ENCODE data around the gene DRGX.

Gene DRGX

DNA sequence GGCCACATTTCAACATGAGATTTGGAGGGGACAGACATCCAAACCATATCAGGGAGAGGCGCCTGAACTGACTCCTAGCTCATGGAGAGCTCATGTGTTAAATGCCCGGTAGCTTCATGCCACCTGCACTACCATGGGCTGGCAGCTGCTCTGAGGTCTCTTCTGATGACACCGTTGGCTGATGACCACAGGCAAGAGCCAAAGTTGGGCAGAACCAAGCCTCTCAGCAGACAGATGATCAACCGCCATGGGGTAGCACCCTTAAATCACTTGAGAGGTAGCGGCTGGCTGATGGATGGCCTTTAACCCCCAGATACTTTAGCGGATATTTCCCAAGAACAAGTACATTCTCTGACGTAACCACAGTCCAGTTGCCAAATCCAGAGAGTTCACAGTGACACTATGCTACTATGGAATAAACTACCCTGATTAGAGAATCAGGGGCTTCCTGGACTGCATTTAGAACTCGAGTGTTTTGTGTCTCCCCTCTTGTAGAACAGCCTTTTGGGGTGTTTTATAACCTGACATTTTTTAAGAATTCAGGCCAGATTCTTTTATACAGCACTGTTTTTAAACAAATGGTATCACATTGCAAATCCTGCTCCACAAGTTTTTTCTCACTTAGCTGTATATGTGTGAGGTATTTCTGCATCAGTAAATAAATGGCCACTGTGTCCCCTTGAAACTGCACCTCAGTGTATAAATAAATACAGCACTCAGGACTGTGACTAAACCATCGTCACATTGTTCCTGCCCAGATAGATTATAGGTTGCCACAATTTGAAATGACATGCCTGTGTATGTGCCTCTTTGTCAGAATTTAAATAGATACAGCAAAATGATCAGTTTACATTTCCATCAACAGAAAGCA lies 30.8 kb upstream of the DRGX start:
- H2BK5ac ChIP-seq (ENCODE audit: low read depth, low read length, poor library complexity) = no peak overlapping the region
- H3K4ac ChIP-seq (ENCODE audit: low read depth, low read length) = no peak overlapping the region
- H4K8ac ChIP-seq (ENCODE audit: low read depth, low read length) = no peak overlapping the region
- H3K14ac ChIP-seq (ENCODE audit: low read length) = no peak overlapping the region
- no peak overlapping the region for H4K91ac ChIP-seq (ENCODE audit: low read depth, low read length)
- no peak overlapping the region for H2AFZ ChIP-seq (ENCODE audit: insufficient read depth, low read length, poor library complexity)
- DNase-seq = peak in 1 of 2 donors; percentile 18
- no peak overlapping the region for H3K23ac ChIP-seq (ENCODE audit: low read length)
- no peak overlapping the region for H3K27ac ChIP-seq (ENCODE audit: low read depth, low read length)
- no peak overlapping the region for H2BK120ac ChIP-seq (ENCODE audit: insufficient read depth, low read length, poor library complexity)
- no peaks in the 10 kb centered on the region for H3K79me2 ChIP-seq (ENCODE audit: control insufficient read depth, insufficient read depth, low read length, poor library complexity)
- no peak overlapping the region for H3K18ac ChIP-seq (ENCODE audit: low read length)
- H3K36me3 ChIP-seq (ENCODE audit: control insufficient read depth in 1 of 2, insufficient read depth in 2 of 2, low read length in 2 of 2) = peaks cover 0 to 1% of the 10 kb centered on the region in 2 experiments
- H2BK12ac ChIP-seq (ENCODE audit: low read length) = no peak overlapping the region
- H3K4me1 ChIP-seq (ENCODE audit: control insufficient read depth in 1 of 2, insufficient read depth in 2 of 2, low read length in 2 of 2) = no peaks in the 10 kb centered on the region
- H4K12ac ChIP-seq (ENCODE audit: low read depth, low read length) = no peak overlapping the region
- no peak overlapping the region for H3K4me3 ChIP-seq (ENCODE audit: low read depth, low read length)
- no peak overlapping the region for H3K4me2 ChIP-seq (ENCODE audit: low read length)
- no peak overlapping the region for H2AK5ac ChIP-seq (ENCODE audit: low read length)
- H3K9ac ChIP-seq (ENCODE audit: low read length) = no peak overlapping the region
- no CpG with 5 or more reads among the region's 9 CpGs for WGBS (ENCODE audit: extremely low coverage, insufficient coverage, insufficient read length)
- H3K9me3 ChIP-seq (ENCODE audit: insufficient read depth, low read depth, low read length) = peaks cover 15% of the 10 kb centered on the region
- no peaks in the 10 kb centered on the region for H3K79me1 ChIP-seq (ENCODE audit: low read length)
- H3K27me3 ChIP-seq (ENCODE audit: insufficient read depth, low read length) = no peaks in the 10 kb centered on the region

DNA sequence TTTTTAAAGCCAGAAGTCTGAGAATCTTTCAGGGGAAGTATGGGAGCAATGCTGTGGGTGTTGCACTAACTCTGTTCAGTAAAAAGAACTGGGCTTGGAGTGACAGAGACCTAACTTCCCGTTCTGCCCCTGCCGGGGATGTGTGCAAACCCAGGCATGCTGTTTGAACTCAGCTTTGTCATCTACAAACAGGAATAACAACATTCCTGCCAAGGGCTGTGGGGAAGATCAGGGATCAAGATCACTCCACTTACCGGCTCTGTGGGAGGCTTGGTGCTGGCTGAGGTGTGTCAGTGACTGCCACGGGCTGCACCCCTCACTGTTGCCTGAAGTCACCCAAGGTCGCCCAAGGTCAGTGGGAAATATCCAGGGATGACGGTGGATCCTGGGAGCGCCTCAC lies 23.1 kb upstream of the DRGX start:
- Histone ChIP-seq H3K4ac (ENCODE audit: low read depth, low read length) (no peak overlapping the region), H3K27ac (ENCODE audit: low read depth, low read length) (peak overlapping the region; percentile 96), H4K91ac (ENCODE audit: low read depth, low read length) (no peak overlapping the region), H3K9ac (ENCODE audit: low read length) (no peak overlapping the region), H3K27me3 (ENCODE audit: insufficient read depth, low read length) (no peaks in the 10 kb centered on the region), H3K4me3 (ENCODE audit: low read depth, low read length) (no peak overlapping the region), H3K14ac (ENCODE audit: low read length) (no peak overlapping the region), H3K18ac (ENCODE audit: low read length) (no peak overlapping the region), H3K79me1 (ENCODE audit: low read length) (peaks cover 18% of the 10 kb centered on the region), H4K12ac (ENCODE audit: low read depth, low read length) (no peak overlapping the region), H3K23ac (ENCODE audit: low read length) (no peak overlapping the region), H2AK5ac (ENCODE audit: low read length) (no peak overlapping the region), H3K79me2 (ENCODE audit: control insufficient read depth, insufficient read depth, low read length, poor library complexity) (peaks cover 2% of the 10 kb centered on the region), H4K8ac (ENCODE audit: low read depth, low read length) (no peak overlapping the region), H2AFZ (ENCODE audit: insufficient read depth, low read length, poor library complexity) (no peak overlapping the region), H3K36me3 (ENCODE audit: control insufficient read depth in 1 of 2, insufficient read depth in 2 of 2, low read length in 2 of 2) (no peaks in the 10 kb centered on the region), H3K9me3 (ENCODE audit: insufficient read depth, low read depth, low read length) (no peaks in the 10 kb centered on the region), H2BK5ac (ENCODE audit: low read depth, low read length, poor library complexity) (peak overlapping the region; percentile 16), H2BK12ac (ENCODE audit: low read length) (peak overlapping the region; percentile 71), H3K4me2 (ENCODE audit: low read length) (peak overlapping the region; percentile 71), H3K4me1 (ENCODE audit: control insufficient read depth in 1 of 2, insufficient read depth in 2 of 2, low read length in 2 of 2) (peaks cover 17 to 24% of the 10 kb centered on the region in 2 experiments), H2BK120ac (ENCODE audit: insufficient read depth, low read length, poor library complexity) (peak overlapping the region; percentile 41)
- peak; percentile 92 to 97 for DNase-seq
- WGBS (ENCODE audit: extremely low coverage, insufficient coverage, insufficient read length) = no CpG with 5 or more reads among the region's 7 CpGs

DNA sequence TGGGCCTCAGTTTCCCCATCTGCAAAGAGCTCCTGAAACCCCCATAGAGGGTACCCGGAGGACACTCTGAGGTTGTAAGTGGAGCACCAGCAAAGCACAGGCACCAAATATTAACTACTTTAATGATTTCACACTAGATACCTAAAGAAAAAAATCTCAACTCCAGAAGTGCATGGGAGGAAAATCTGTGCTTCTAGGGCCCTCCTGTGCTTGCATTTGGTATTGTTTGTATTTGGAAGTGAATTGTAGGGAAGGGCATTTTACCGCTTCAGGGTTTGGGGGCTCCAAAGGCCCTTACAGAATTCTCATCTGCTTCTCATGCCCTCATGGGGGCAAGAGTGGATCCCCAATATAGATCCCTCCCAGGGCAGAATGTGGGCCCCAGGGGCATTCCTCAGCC lies 22.4 kb upstream of the DRGX start:
- H4K8ac ChIP-seq (ENCODE audit: low read depth, low read length) = peak overlapping the region; percentile 71
- no CpG with 5 or more reads among the region's 2 CpGs for WGBS (ENCODE audit: extremely low coverage, insufficient coverage, insufficient read length)

DNA sequence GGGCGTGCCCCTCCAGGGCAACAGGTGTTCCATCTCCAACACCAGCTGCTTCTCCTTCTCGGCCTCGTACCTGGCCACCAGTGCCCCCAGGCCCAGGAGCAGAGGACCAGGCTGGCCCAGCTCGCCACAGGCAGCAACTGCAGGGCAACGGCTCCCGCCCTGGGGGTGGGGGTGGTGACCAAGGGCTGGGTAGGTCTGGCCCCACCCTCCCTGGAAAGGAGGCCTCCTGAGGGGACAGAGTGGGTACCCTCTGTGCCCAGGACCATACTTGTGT lies 22.1 kb upstream of the DRGX start:
- no peak overlapping the region for H4K8ac ChIP-seq (ENCODE audit: low read depth, low read length)
- no peak overlapping the region for H2AFZ ChIP-seq (ENCODE audit: insufficient read depth, low read length, poor library complexity)
- H2BK5ac ChIP-seq (ENCODE audit: low read depth, low read length, poor library complexity) = peak overlapping the region; percentile 28
- peak overlapping the region; percentile 65 for H3K18ac ChIP-seq (ENCODE audit: low read length)
- no peak overlapping the region for H4K12ac ChIP-seq (ENCODE audit: low read depth, low read length)
- H3K14ac ChIP-seq (ENCODE audit: low read length) = peak overlapping the region; percentile 56
- peak overlapping the region; percentile 91 for H2BK120ac ChIP-seq (ENCODE audit: insufficient read depth, low read length, poor library complexity)
- peak overlapping the region; percentile 31 for H4K91ac ChIP-seq (ENCODE audit: low read depth, low read length)
- H3K27ac ChIP-seq (ENCODE audit: low read depth, low read length) = no peak overlapping the region
- no peak overlapping the region for H3K23ac ChIP-seq (ENCODE audit: low read length)
- no peak overlapping the region for H3K4me3 ChIP-seq (ENCODE audit: low read depth, low read length)
- H3K27me3 ChIP-seq (ENCODE audit: insufficient read depth, low read length) = no peaks in the 10 kb centered on the region
- H3K79me2 ChIP-seq (ENCODE audit: control insufficient read depth, insufficient read depth, low read length, poor library complexity) = peaks cover 2% of the 10 kb centered on the region
- no peak for DNase-seq
- H3K4ac ChIP-seq (ENCODE audit: low read depth, low read length) = peak overlapping the region; percentile 35
- no peaks in the 10 kb centered on the region for H3K9me3 ChIP-seq (ENCODE audit: insufficient read depth, low read depth, low read length)
- peak overlapping the region; percentile 97 for H2BK12ac ChIP-seq (ENCODE audit: low read length)
- no peak overlapping the region for H3K9ac ChIP-seq (ENCODE audit: low read length)
- WGBS (ENCODE audit: extremely low coverage, insufficient coverage, insufficient read length) = no CpG with 5 or more reads among the region's 6 CpGs
- peaks cover 17 to 24% of the 10 kb centered on the region in 2 experiments for H3K4me1 ChIP-seq (ENCODE audit: control insufficient read depth in 1 of 2, insufficient read depth in 2 of 2, low read length in 2 of 2)
- peak overlapping the region; percentile 71 for H2AK5ac ChIP-seq (ENCODE audit: low read length)
- H3K36me3 ChIP-seq (ENCODE audit: control insufficient read depth in 1 of 2, insufficient read depth in 2 of 2, low read length in 2 of 2) = no peaks in the 10 kb centered on the region
- no peak overlapping the region for H3K4me2 ChIP-seq (ENCODE audit: low read length)
- H3K79me1 ChIP-seq (ENCODE audit: low read length) = peaks cover 18% of the 10 kb centered on the region

More for the DNA sequence above, 22.4 kb upstream of the DRGX start:
- peak overlapping the region; percentile 79 for H3K18ac ChIP-seq (ENCODE audit: low read length)
- peak overlapping the region; percentile 71 for H2AK5ac ChIP-seq (ENCODE audit: low read length)
- H4K91ac ChIP-seq (ENCODE audit: low read depth, low read length) = peak overlapping the region; percentile 31
- DNase-seq = peak in 1 of 2 donors; percentile 34
- no peak overlapping the region for H3K23ac ChIP-seq (ENCODE audit: low read length)
- peaks cover 2% of the 10 kb centered on the region for H3K79me2 ChIP-seq (ENCODE audit: control insufficient read depth, insufficient read depth, low read length, poor library complexity)
- no peaks in the 10 kb centered on the region for H3K36me3 ChIP-seq (ENCODE audit: control insufficient read depth in 1 of 2, insufficient read depth in 2 of 2, low read length in 2 of 2)
- peak overlapping the region; percentile 96 for H3K27ac ChIP-seq (ENCODE audit: low read depth, low read length)
- H3K4me2 ChIP-seq (ENCODE audit: low read length) = peak overlapping the region; percentile 71
- peak overlapping the region; percentile 67 for H3K14ac ChIP-seq (ENCODE audit: low read length)
- H2BK120ac ChIP-seq (ENCODE audit: insufficient read depth, low read length, poor library complexity) = peak overlapping the region; percentile 91
- H3K4ac ChIP-seq (ENCODE audit: low read depth, low read length) = peak overlapping the region; percentile 27
- no peak overlapping the region for H2AFZ ChIP-seq (ENCODE audit: insufficient read depth, low read length, poor library complexity)
- H3K9ac ChIP-seq (ENCODE audit: low read length) = peak overlapping the region; percentile 68
- H3K4me1 ChIP-seq (ENCODE audit: control insufficient read depth in 1 of 2, insufficient read depth in 2 of 2, low read length in 2 of 2) = peaks cover 17 to 24% of the 10 kb centered on the region in 2 experiments
- no peaks in the 10 kb centered on the region for H3K27me3 ChIP-seq (ENCODE audit: insufficient read depth, low read length)
- no peak overlapping the region for H3K4me3 ChIP-seq (ENCODE audit: low read depth, low read length)
- H4K12ac ChIP-seq (ENCODE audit: low read depth, low read length) = no peak overlapping the region
- H3K79me1 ChIP-seq (ENCODE audit: low read length) = peaks cover 18% of the 10 kb centered on the region
- no peaks in the 10 kb centered on the region for H3K9me3 ChIP-seq (ENCODE audit: insufficient read depth, low read depth, low read length)
- H2BK5ac ChIP-seq (ENCODE audit: low read depth, low read length, poor library complexity) = peak overlapping the region; percentile 90
- peak overlapping the region; percentile 97 for H2BK12ac ChIP-seq (ENCODE audit: low read length)
